HG03469 (cell line): ENCODE results near the gene JHY.

Source experiments
- ATAC-seq: cut with Tn5 transposase; IDR thresholded peaks from one replicate; pipeline ENCODE4 v1.9.1; 2021; ENCODE audit warnings: mild to moderate bottlenecking, moderate library complexity, moderate number of reproducible peaks; ENCODE audit not compliant: unreplicated experiment

Gene JHY

DNA sequence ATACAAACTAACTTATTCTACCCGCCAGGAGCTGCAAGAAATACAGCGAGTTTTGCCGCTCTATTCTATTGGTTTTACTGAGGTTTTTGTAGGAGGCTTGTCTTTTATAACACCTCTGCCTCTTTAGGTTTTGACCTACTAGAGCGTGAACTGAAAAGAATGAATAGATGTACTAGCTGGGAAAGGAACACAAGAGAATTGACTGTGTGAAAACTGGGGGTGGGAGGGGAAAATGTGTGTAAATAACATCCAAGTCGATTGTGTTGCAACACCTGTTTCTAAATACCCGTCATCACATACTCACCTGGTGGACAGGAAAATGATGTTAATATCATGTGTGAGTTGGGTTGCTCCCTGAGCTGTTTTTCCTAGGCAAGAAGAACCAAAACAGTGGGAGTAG lies 12.9 kb upstream of the JHY start:
- no peak for ATAC-seq

- ATAC-seq, result no peak
Observed at GRCh38 chr11:122871302-122871701, 11.3 kb upstream of the JHY start.

DNA sequence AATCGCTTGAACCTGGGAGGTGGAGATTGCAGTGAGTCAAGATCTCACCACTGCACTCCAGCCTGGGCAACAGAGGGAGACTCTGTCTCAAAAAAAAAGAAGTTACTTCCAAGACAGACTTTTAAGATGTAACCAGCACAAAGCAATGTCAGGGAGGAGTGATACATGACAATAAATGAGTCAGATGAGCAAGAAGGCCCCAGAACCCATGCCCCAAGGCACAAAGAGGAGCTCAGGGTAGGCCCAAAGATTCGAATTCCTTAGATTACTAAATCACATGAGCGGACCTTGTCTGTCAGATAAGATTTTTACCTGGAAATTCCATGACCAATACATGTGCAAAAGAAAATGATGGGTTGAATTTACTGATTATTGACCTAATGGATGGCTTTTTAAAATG lies 10.5 kb upstream of the JHY start:
- ATAC-seq, result no peak

GRCh38 chr11:122874991-122875390 lies 7.6 kb upstream of the JHY start:
- peak; percentile 76 for ATAC-seq

GRCh38 chr11:122877732-122878131 lies 4.8 kb upstream of the JHY start:
- no peak for ATAC-seq

DNA sequence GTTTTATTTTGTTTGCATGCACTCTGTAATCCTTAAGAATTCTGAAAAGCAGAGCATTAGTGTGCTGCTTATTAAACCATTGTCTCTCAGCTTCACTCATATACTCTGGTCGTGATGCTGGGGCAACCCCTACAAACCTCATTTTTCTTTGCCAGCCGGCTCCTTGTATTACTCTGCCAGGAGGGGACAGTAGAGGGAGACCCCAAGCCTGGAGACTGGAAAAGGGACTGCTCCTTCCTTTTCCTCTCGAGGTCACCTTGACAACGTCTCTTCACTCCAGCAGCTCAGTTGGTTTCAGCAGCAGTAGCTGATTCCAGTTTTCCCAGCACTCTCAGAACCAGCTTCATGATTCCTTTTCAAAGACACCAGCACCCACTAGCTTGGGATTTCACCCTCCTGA lies 2.8 kb upstream of the JHY start:
- ATAC-seq, result no peak

- ATAC-seq, result no peak
Observed at GRCh38 chr11:122882857-122883645, 492 bp downstream of the JHY start.

GRCh38 chr11:122883646-122883979 lies 1.1 kb downstream of the JHY start:
- ATAC-seq, result no peak

GRCh38 chr11:122888162-122888561 lies 5.6 kb downstream of the JHY start:
- ATAC-seq, result no peak

- no peak for ATAC-seq
Observed at GRCh38 chr11:122893131-122893530, 10.6 kb downstream of the JHY start.

DNA sequence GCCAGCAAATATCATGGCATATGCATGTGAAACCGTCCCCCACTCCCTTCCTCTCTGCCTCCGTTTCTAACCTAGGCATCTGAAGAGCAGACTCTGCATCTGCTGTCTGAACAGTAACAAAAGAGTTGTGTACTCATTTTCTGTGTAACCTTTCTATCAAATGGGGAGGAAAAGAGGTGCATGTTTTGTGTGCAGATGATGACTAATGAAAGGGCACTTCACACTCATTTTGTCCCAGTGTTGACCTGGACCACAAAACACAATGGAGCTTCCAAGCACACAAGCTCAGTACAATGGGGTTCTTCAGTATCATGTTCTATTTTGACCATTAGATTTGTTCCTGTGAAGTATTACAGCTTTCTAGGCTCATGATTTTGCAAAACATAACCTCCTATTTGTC lies 13.0 kb downstream of the JHY start:
- no peak for ATAC-seq

DNA sequence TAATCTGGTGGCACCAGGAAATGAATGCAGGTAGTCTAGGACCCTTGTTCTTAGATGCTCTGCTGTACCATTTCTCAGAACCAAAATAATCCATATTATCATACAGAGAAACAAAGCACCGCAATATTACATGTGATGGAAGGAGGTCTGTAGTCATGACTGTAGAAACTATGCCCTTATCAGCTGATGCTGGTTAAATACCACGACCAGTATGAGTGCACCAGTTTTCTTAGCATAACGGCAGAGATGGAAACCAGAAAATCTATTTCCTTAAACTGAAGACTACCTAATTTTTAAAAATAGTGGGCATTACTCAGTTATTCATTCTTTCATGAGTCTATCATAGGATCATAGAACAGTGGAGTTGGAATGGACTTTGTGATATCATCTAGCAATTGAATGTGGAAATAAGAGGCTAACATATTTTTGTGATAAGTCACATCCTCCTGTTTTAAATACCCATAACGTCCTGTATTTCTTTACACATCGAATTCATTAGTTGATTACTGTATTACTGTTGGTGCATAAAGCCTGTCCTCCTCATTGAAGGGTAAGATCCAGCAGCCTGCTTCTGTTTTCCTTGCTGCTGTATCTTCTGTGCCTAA lies 15.1 kb downstream of the JHY start:
- ATAC-seq, result no peak

DNA sequence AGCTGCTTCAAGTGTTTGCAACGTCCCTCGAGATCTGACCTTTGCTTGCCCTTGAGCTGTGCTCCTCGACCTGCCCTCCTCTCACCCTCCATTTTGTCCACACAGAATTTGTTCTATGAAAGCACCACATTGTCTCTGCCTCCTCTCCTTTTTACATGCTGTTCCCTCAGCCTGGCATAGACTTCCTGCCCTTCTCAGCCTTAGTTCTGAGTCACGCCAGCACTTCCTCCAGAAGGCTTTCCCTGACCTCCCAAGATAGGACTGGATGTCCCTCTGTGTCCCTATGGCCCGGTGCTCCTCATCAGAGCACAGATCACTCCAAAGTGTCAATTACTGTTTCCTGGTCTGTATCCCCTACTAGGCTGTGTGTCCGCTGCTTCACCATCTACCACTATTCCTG lies 16.2 kb downstream of the JHY start:
- no peak for ATAC-seq

DNA sequence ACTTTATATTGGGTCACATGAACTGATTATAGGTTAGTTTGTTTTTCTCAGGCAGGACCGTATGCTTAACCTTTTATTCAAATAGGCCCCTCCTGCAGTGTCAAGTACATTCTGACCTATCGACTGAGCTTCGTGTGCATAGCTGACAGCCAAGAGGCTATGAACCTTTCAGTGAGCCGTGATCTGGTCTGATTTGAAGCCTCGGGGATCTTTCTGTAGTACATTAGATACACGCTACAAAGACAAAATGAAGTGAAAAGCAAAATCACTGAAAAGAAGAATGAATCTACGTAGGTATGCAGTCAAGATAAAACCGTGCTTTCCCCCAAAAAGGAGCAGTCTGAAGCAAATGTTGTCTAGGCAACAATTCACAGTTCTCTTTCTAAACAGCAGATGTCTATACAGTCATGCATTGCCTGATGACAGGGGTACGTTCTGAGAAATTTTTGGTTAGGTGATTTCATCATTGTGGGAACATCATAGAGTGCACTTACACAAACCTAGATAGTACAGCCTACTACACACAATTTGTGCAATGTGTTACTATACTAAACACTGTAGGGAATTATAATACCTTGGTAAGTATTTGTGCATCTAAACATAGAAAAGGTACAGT lies 18.1 kb downstream of the JHY start:
- no peak for ATAC-seq

DNA sequence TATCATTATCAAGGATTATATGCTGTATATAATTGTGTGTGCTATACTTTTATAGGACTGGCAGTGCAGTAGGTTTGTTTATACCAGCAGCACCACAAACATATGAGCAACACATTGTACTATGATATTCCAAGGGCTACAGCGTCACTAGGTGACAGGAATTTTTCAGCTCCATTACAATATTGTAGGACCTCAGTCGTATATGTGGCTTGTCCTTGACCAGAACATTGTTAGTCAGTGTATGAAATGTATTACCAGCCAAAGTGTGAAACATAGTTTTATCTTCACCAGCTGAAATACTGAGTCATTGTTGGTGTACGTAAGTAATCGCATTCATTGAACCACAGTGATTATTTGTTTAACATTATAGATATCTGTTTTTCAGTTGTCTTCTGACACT lies 20.4 kb downstream of the JHY start:
- no peak for ATAC-seq

- ATAC-seq, result no peak
Observed at GRCh38 chr11:122910775-122911174, 28.2 kb downstream of the JHY start.

DNA sequence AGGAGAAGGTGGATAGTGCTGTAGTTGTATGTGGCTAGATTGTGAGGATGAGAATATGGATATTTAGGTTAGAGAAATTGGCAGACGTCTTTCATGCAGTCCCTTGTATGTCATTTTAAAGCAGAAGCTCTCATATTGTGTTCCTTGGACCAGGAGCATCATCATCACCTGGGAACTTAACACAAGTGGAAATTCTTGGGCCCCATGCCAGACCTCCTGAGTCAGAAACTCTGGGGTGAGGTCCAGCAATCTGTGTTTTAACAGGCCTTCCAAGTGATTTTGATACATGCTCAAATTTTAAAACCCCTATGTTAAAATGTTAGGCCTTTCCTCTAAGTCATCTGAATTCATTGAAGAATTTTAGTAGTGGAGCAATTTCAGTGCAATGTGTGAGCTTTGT lies 34.8 kb downstream of the JHY start:
- no peak for ATAC-seq

- ATAC-seq, result no peak
Observed at GRCh38 chr11:122918734-122919133, 36.2 kb downstream of the JHY start.

GRCh38 chr11:122920579-122920978 lies 38.0 kb downstream of the JHY start:
- no peak for ATAC-seq

DNA sequence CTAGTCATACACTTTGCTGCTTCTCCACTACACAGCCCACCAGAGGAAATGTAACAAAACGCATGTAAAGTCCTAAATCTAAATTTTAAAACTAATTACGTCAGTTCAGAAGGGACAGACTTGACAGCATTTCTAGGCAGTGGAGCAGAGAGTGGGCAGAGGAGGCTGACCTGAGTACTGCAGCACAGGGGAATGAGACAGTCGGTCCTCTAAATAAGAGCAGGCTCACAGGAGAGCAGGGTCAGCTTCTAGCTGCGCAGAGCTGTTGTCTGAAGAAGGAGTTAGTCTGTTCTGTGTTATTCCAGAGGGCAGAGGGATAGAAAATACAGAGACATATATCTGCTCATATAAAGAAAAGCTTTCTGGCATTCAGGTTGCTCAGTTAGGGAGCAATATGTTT lies 40.3 kb downstream of the JHY start:
- no peak for ATAC-seq

DNA sequence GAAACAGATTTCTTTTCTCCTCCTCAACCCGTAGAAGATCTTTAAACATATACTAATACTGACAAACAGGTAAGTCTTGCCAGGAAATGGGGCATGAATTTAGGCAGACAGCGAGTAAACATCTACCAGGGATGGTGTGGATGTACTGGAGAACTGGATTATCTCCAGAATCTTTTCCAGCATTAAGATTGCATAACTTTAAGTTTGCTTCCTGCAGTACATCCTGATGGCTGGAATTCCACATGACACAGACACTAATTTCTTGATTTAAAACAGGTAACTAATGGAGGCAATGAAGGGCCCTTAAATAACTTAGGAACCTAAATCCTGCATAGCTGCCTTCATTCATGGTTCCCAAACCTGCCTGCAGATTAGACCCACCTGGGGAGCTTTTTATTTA lies 40.7 kb downstream of the JHY start:
- no peak for ATAC-seq

DNA sequence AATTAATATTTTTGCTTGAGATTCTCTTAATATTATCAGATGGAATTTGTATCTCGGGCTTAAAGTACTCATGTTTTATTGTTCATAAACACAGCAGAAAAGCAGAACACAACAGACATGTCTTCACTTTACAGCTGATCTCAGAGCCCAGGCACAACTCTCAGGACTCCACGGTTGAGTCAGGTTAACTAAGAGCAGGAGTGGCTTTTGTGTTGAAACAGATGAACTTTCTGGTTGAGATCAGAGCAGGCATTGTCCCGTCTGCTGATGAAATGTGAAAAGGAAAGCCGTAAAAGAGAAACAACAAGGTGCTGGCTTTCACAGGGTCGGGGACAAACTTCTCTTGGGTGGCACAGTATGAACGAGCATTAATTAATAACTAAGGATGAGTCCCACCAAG lies 49.0 kb downstream of the JHY start:
- ATAC-seq, result no peak
